Measurements from ENCODE around the gene TMCC2. TPM values are rescaled to one million over a fixed set of nuclear protein-coding genes. Genes with fewer than 3 reads are reported as not detected.
"Not testable (repeated sequence)": the region's sequence is repeated elsewhere in the genome, so short reads cannot be mapped to it uniquely, and the experiment has no call there.

TMCC2 gene, protein sequence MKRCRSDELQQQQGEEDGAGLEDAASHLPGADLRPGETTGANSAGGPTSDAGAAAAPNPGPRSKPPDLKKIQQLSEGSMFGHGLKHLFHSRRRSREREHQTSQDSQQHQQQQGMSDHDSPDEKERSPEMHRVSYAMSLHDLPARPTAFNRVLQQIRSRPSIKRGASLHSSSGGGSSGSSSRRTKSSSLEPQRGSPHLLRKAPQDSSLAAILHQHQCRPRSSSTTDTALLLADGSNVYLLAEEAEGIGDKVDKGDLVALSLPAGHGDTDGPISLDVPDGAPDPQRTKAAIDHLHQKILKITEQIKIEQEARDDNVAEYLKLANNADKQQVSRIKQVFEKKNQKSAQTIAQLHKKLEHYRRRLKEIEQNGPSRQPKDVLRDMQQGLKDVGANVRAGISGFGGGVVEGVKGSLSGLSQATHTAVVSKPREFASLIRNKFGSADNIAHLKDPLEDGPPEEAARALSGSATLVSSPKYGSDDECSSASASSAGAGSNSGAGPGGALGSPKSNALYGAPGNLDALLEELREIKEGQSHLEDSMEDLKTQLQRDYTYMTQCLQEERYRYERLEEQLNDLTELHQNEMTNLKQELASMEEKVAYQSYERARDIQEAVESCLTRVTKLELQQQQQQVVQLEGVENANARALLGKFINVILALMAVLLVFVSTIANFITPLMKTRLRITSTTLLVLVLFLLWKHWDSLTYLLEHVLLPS
- total RNA-seq = 1 to 10 TPM in 2 of 4 donors, under 1 TPM in 2; 0.53 to 4.1 (median 1.1) TPM

DNA sequence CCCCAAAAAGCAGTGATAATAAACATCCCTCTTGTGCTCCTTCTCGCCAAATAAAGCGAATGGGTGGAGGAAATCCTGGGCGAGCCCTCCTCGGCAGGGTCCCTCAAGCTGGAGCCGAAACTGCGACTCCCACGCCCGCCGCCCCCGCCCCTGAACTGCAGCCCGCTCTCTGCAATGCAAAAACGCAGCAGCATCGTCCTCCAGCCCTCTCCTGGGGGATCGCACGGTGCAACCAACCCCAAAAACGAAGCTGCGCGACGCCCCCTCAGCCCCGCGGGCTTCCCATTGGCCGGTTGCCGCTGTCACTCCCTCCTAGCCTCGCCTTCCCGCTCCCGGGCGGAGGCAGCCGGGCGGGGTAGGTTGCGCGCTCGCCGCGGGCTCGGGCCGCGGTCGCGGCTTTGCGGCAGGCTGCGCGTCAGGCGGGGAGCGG lies at the start of gene TMCC2:
Gene TMCC2, plus strand, starts transcription at position 363 of the 430 bp plus-strand sequence. CDS start 619 bp downstream, outside the sequence.
- Histone ChIP-seq H3K27ac (peak within 1 kb of the TSS in 2 of 4 donors; percentile 35 to 59), H3K4me1 (peaks cover 0 to 30% (median 7%) of the 10 kb centered on the region in 4 donors), H3K4me3 (peak within 1 kb of the TSS; percentile 44 to 64 (median 61)), H3K36me3 (no peaks in the 10 kb centered on the region), H3K27me3 (peaks cover 0 to 8% of the 10 kb centered on the region in 2 donors), H3K9me3 (no peaks in the 10 kb centered on the region)
- peak; percentile 78 to 92 (median 82) for DNase-seq
- TF ChIP-seq, protein P1, sequence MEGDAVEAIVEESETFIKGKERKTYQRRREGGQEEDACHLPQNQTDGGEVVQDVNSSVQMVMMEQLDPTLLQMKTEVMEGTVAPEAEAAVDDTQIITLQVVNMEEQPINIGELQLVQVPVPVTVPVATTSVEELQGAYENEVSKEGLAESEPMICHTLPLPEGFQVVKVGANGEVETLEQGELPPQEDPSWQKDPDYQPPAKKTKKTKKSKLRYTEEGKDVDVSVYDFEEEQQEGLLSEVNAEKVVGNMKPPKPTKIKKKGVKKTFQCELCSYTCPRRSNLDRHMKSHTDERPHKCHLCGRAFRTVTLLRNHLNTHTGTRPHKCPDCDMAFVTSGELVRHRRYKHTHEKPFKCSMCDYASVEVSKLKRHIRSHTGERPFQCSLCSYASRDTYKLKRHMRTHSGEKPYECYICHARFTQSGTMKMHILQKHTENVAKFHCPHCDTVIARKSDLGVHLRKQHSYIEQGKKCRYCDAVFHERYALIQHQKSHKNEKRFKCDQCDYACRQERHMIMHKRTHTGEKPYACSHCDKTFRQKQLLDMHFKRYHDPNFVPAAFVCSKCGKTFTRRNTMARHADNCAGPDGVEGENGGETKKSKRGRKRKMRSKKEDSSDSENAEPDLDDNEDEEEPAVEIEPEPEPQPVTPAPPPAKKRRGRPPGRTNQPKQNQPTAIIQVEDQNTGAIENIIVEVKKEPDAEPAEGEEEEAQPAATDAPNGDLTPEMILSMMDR (IDR thresholded peaks at IDR 0.05) = no peak
- TF ChIP-seq POLR2A (IDR thresholded peaks at IDR 0.05) = no peak

DNA sequence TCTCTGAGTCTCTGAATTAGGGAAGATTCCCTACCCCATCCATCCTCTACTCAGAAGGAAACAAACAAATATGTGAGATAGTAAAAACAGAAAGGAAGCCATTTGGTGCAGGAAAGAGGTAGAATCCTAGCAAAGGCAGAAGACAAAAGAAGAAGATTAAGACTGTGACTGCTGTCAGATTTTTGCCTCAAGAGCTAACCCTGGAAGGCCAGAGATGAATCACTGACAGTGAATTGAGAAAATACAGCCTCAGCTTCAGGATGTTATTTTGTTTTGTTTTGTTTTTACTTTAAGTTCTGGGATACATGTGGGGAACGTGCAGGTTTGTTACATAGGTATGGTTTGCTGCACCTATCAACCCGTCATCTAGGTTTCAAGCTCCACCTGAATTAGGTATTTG lies 47.9 kb upstream of the TMCC2 start:
- no peak for DNase-seq
- Histone ChIP-seq H3K4me1 (peaks cover 0 to 12% (median 2%) of the 10 kb centered on the region in 4 donors), H3K9me3 (no peaks in the 10 kb centered on the region), H3K36me3 (no peaks in the 10 kb centered on the region), H3K27me3 (no peaks in the 10 kb centered on the region), H3K4me3 (no peak overlapping the region), H3K27ac (peak overlapping the region in 1 of 4 donors; percentile 9)
- TF ChIP-seq POLR2A (IDR thresholded peaks at IDR 0.05) = no peak
- TF ChIP-seq, protein P1 (IDR thresholded peaks at IDR 0.05) = no peak

DNA sequence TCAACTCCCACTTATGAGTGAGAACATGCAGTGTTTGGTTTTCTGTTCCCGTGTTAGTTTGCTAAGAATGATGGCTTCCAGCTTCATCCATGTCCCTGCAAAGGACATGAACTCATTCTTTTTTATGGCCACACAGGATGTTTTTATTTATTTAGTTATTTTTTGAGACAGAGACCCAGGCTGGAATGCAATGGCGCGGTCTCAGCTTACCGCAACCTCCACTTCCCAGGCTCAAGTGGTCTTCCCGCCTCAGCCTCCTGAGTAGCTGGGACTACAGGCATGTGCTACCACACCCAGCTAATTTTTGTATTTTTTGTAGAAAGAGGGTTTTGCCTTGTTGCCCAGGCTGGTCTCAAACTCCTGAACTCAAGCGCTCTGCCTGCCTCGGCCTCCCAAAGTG lies 47.4 kb upstream of the TMCC2 start:
- peak overlapping the region in 1 of 4 donors; percentile 9 for H3K27ac ChIP-seq
- H3K9me3 ChIP-seq, DNase-seq, H3K36me3 ChIP-seq, H3K27me3 ChIP-seq, H3K4me3 ChIP-seq: not testable (repeated sequence)
- peaks cover 0 to 12% (median 2%) of the 10 kb centered on the region in 4 donors for H3K4me1 ChIP-seq

DNA sequence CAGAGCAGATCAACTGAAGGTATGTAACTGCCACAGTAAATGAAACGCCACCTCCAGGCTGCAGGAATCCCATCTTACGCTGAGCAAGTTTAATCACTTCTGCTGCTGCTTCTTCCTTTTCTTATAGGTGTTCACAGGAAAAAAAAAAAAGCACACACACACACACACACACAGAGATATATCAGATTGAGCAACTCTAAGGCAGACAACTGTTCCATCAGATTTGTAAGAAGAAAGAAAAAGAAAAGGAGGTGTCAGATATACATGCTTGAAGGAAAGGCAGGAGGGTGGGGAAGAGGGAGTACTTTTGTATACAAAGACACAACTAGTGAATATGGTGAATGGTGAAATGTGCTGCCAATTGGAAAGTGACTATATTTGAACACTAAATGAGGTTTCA lies 44.8 kb upstream of the TMCC2 start:
- H3K36me3 ChIP-seq = no peaks in the 10 kb centered on the region
- no peak overlapping the region for H3K27ac ChIP-seq
- H3K4me1 ChIP-seq = peaks cover 0 to 5% (median 0%) of the 10 kb centered on the region in 4 donors
- no peak for DNase-seq
- no peak overlapping the region for H3K4me3 ChIP-seq
- H3K27me3 ChIP-seq = no peaks in the 10 kb centered on the region
- no peak for TF ChIP-seq POLR2A (IDR thresholded peaks at IDR 0.05)
- TF ChIP-seq, protein P1 (IDR thresholded peaks at IDR 0.05) = no peak
- H3K9me3 ChIP-seq = no peaks in the 10 kb centered on the region

DNA sequence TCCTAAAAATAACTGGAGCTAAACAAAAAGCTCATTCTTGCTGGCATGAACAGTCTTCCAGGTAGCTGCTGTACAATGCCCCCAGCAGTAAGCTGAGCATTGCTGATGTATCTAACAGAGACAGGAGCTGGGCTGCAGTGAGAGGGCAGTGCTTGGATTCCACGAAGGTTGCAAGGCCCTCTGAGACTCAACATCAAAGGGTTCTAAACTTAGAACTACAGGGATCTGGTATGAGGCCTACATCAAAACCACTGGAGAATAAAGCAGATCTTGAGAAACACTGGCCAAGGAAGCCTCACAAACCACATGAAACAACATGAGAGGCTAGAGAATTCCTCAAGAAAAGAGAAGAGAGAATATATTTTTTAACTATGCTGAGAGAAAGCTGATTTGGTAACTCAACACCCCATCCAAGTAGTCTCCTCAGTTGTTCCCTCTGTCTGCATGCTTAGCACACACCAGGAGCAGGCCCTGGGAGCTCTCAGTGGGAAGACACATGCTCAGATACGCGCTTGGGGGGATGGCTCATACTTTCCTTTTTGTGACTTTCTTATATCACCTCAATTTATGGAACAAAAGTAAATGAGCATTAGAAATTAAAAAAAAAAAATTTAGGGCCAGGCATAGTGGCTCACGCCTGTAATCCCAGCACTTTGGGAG lies 43.9 kb upstream of the TMCC2 start:
- Histone ChIP-seq H3K27me3 (no peaks in the 10 kb centered on the region), H3K9me3 (no peaks in the 10 kb centered on the region), H3K4me3 (no peak overlapping the region), H3K4me1 (peaks cover 0 to 5% (median 0%) of the 10 kb centered on the region in 4 donors), H3K36me3 (no peaks in the 10 kb centered on the region), H3K27ac (peak overlapping the region in 1 of 4 donors; percentile 19)
- no peak for DNase-seq
- no peak for TF ChIP-seq POLR2A (IDR thresholded peaks at IDR 0.05)
- TF ChIP-seq, protein P1 (IDR thresholded peaks at IDR 0.05) = no peak

Data from Peyer's patch (tissue), 4 donors.